GM23248 (cell line): ENCODE results near the gene GCC2. TPM values are rescaled to one million over a fixed set of nuclear protein-coding genes. Genes with fewer than 3 reads are reported as not detected.
"Not testable (repeated sequence)": the region's sequence is repeated elsewhere in the genome, so short reads cannot be mapped to it uniquely, and the experiment has no call there.

Experiments used
- DNase-seq: peaks from one replicate; pipeline ENCODE4 v3.0.0-alpha.2; 2015
- H2AFZ ChIP-seq: fragments of 200-600 bp; sonication (generic); 2 replicates; pipeline ENCODE4 v1.6.1; 2016; ENCODE audit warnings: antibody characterized with exemption
- H3F3A ChIP-seq: fragments of 200-600 bp; sonication (generic); 2 replicates; pipeline ENCODE4 v1.6.1; 2016; ENCODE audit warnings: mild to moderate bottlenecking, antibody characterized with exemption, mixed run types; ENCODE audit not compliant: insufficient read depth
- H3K27ac ChIP-seq: fragments of 200-600 bp; sonication (generic); 2 replicates; pipeline ENCODE4 v1.5.1; 2016; ENCODE audit warnings: mild to moderate bottlenecking
- H3K27me3 ChIP-seq: fragments of 200-600 bp; sonication (generic); replicated peaks from 2 replicates; pipeline ENCODE4 v1.6.1; 2016; ENCODE audit warnings: mild to moderate bottlenecking; ENCODE audit not compliant: insufficient read depth
- H3K36me3 ChIP-seq: fragments of 200-600 bp; sonication (generic); 2 replicates; pipeline ENCODE4 v1.6.1; 2016; ENCODE audit warnings: low read depth, mild to moderate bottlenecking
- H3K4me1 ChIP-seq: fragments of 200-600 bp; sonication (generic); 2 replicates; pipeline ENCODE4 v1.6.1; 2016; ENCODE audit warnings: mild to moderate bottlenecking; ENCODE audit not compliant: insufficient read depth
- H3K4me2 ChIP-seq: fragments of 200-600 bp; sonication (generic); one replicate; pipeline ENCODE4 v1.6.1; 2016; ENCODE audit warnings: mild to moderate bottlenecking; ENCODE audit not compliant: unreplicated experiment
- H3K4me3 ChIP-seq: fragments of 200-600 bp; sonication (generic); 2 replicates; pipeline ENCODE4 v1.5.1; 2016; ENCODE audit warnings: mild to moderate bottlenecking
- H3K79me2 ChIP-seq: fragments of 200-600 bp; sonication (generic); 2 replicates; pipeline ENCODE4 v1.6.1; 2016; ENCODE audit warnings: mild to moderate bottlenecking; ENCODE audit not compliant: insufficient read depth
- H3K9ac ChIP-seq: fragments of 200-600 bp; sonication (generic); 2 replicates; pipeline ENCODE4 v1.6.1; 2016; ENCODE audit warnings: mild to moderate bottlenecking
- H3K9me2 ChIP-seq: fragments of 200-600 bp; sonication (generic); 2 replicates; pipeline ENCODE4 v1.6.1; 2016; ENCODE audit warnings: mixed run types, mild to moderate bottlenecking, moderate library complexity; ENCODE audit not compliant: insufficient read depth
- H3K9me3 ChIP-seq: fragments of 200-600 bp; sonication (generic); one replicate; pipeline ENCODE4 v1.6.1; 2017; ENCODE audit warnings: low read depth
- H4K20me1 ChIP-seq: fragments of 200-600 bp; sonication (generic); 2 replicates; pipeline ENCODE4 v1.6.0; 2016; ENCODE audit not compliant: insufficient read depth
- EZH2 ChIP-seq: fragments of 200-600 bp; sonication (generic); IDR thresholded peaks from 2 replicates; pipeline ENCODE4 v1.6.1; 2018; ENCODE audit warnings: antibody characterized with exemption, mild to moderate bottlenecking; ENCODE audit not compliant: insufficient read depth, poor library complexity, severe bottlenecking
- EZH2phosphoT487 ChIP-seq: fragments of 200-600 bp; sonication (generic); IDR thresholded peaks from 2 replicates; pipeline ENCODE4 v1.6.1; 2018; ENCODE audit warnings: antibody characterized with exemption, moderate library complexity, mild to moderate bottlenecking, low read depth; ENCODE audit not compliant: insufficient read depth
- WGBS, 2 experiments: methylation state at CpG; one replicate each; pipeline ENCODE4 v1.1.6; 2015 to 2017; ENCODE audit warnings: low lambda C conversion rate in 2 of 2, low coverage in 1 of 2; ENCODE audit errors: missing lambda C conversion rate in 2 of 2; 5-methylcytosine and 5-hydroxymethylcytosine counted together
- in situ Hi-C: fragments of 300-500 bp; cut with MboI; formaldehyde crosslinking; loops from 2 replicates; pipeline ENCODE4 v1.15.0; 2020
- polyA plus RNA-seq: library from polyadenylated mRNA; unstranded; fragments of >200 nt; fragmentation: Nextera tagmentation; extraction: Ambion mirVana; gene quantifications from 2 replicates; pipeline ENCODE4 v1.2.1, GENCODE V29; 2016
- total RNA-seq: library from RNA; depleted of rRNA; stranded (reverse); fragments of >200 nt; shearing (Covaris generic); gene quantifications from 2 replicates; pipeline ENCODE4 v1.2.3, GENCODE V29; 2014

GCC2 gene
- total and polyA plus RNA-seq, 2 experiments from 2014 or later: 21.7 to 53.1 TPM

DNA sequence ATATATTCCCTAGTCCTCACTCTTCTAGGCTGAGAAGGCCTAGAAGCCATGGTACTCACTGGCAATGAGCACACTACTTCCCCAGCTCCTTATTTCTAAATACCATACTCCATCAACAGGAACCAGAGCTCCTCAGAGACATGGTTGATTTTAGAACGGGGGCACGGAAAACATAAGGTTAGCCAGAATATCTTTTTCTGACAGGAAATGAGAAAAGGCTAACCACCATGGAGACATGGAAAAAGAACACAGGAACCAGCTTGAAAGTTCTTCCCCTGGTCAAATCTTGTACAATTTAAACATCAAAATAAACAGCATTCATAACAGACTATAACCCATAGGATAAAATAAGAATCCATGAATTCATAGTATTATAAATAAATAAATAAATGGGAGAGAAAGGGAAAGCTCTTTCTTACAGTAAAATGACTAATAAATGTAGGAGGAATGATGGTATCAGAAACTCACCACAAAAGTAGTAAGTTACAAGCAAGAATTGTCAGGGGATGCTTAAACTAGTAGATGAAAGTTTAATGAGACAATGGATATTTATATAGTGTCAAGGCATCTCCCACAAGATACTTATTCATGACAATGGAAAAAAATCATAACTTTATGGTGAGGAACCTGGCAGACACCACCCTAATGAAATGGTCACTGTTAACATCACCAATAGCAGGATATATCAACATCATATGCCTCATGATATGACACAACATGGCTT, 20.6 kb upstream of the GCC2 start:
- Histone ChIP-seq H3K4me3 (no peak overlapping the region), H2AFZ (no peak overlapping the region), H3K36me3 (no peaks in the 10 kb centered on the region), H3K4me2 (no peak overlapping the region), H4K20me1 (no peaks in the 10 kb centered on the region), H3F3A (peaks cover 4% of the 10 kb centered on the region; the same call in 1 of the 2 replicates), H3K27ac (no peak overlapping the region), H3K9ac (no peak overlapping the region), H3K27me3 (no peaks in the 10 kb centered on the region; the same call in 1 of the 2 replicates), H3K79me2 (no peaks in the 10 kb centered on the region), H3K4me1 (0 out of 2 replicates have a peak, but pooled peaks cover 8% of the 10 kb centered on the region), H3K9me2 (no peaks in the 10 kb centered on the region), H3K9me3 (no peaks in the 10 kb centered on the region)
- in situ Hi-C loops: no loop called here
- TF ChIP-seq EZH2 (no peak), EZH2phosphoT487 (peak; percentile 87; the same call in 1 of the 2 replicates)
- 56 to 57% methylated on average over 2 of the region's 2 CpGs for WGBS, 2 experiments
- peak; percentile 54 for DNase-seq

DNA sequence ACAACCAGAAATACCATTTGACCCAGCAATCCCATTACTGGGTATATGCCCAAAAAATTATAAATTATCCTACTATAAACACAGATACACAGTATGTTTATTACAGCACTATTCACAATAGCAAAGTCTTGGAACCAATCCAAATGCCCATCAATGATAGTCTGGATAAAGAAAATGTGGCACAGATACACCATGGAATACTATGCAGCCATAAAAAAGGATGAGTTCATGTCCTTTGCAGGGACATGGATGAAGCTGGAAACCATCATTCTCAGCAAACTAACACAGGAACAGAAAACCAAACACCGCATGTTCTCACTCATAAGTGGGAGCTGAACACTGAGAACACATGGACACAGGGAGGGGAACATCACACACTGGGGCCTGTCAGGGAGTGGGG, 13.4 kb upstream of the GCC2 start:
- H3K27ac ChIP-seq, H3K27me3 ChIP-seq, H3K9me2 ChIP-seq, H3F3A ChIP-seq, H3K9ac ChIP-seq, H2AFZ ChIP-seq, H3K79me2 ChIP-seq, in situ Hi-C loops, H3K4me1 ChIP-seq, H3K36me3 ChIP-seq, H3K9me3 ChIP-seq, DNase-seq, H4K20me1 ChIP-seq, H3K4me3 ChIP-seq, H3K4me2 ChIP-seq: not testable (repeated sequence)
- 88 to 94% methylated on average over 1 of the region's 1 CpG for WGBS, 2 experiments

DNA sequence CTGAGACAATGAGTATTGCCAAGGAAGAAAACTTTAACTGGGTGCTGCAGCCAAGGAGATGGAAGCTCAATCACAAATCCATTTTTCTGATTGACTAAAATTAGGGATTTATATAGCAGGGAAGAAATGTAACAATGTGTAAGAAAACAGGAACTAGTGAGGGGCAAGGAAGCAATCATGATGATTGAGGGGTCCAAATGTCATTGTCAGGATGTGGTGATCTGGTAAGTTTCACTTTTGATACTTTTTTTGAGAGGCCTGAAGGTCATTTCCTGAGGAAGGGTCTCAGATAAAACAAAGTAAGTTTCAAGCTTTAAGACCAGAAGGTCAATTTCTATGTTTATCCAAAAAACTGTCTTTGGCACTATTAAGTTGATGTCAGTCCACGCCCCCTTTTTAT, 12.0 kb upstream of the GCC2 start:
- Histone ChIP-seq H2AFZ (no peak overlapping the region), H3K27ac (no peak overlapping the region), H3K9me2 (no peaks in the 10 kb centered on the region), H3F3A (no peaks in the 10 kb centered on the region), H3K4me1 (no peaks in the 10 kb centered on the region), H3K27me3 (no peaks in the 10 kb centered on the region), H3K9me3 (no peaks in the 10 kb centered on the region), H4K20me1 (no peaks in the 10 kb centered on the region), H3K79me2 (no peaks in the 10 kb centered on the region), H3K9ac (no peak overlapping the region), H3K36me3 (no peaks in the 10 kb centered on the region), H3K4me3 (no peak overlapping the region), H3K4me2 (no peak overlapping the region)
- in situ Hi-C loops: no loop called here
- WGBS, 2 experiments: 39 to 42% methylated on average over 1 of the region's 1 CpG
- no peak for TF ChIP-seq EZH2
- TF ChIP-seq EZH2phosphoT487: no peak
- DNase-seq: no peak

DNA sequence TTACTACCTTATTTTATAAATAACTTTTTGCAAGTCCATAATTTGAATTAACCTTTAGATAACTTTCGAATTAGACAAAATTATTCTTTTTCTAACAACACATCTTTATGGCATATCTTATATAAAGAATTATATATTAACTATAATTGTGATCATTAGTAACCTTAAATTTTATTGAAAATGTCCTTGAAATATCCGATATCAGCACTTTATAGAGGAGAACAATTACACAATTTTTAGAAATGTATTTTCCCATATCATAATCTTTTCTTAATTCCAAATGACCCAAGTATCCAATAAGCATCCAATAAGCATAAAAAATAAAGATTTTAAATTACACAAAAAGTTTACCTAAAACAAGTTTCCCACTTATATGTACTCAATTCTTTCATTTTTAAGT, 7.3 kb upstream of the GCC2 start:
- Histone ChIP-seq H3K79me2 (no peaks in the 10 kb centered on the region), H3K27me3 (no peaks in the 10 kb centered on the region)
- in situ Hi-C loops: no loop called here

More for the DNA sequence above, 7.3 kb upstream of the GCC2 start:
- Histone ChIP-seq H3K4me2 (no peak overlapping the region), H3K4me1 (no peaks in the 10 kb centered on the region), H4K20me1 (no peaks in the 10 kb centered on the region), H3K9ac (no peak overlapping the region), H2AFZ (no peak overlapping the region), H3K4me3 (no peak overlapping the region), H3K9me3 (no peaks in the 10 kb centered on the region), H3K36me3 (no peaks in the 10 kb centered on the region), H3K27ac (no peak overlapping the region), H3K9me2 (no peaks in the 10 kb centered on the region), H3F3A (no peaks in the 10 kb centered on the region)
- 77 to 78% methylated on average over 2 of the region's 2 CpGs for WGBS, 2 experiments
- DNase-seq: no peak
- no peak for TF ChIP-seq EZH2
- no peak for TF ChIP-seq EZH2phosphoT487
